GM19463 (cell line): Measurements from ENCODE around the gene DNAJC16.
"Not testable (repeated sequence)": the region's sequence is repeated elsewhere in the genome, so short reads cannot be mapped to it uniquely, and the experiment has no call there.

Experiments
- ATAC-seq: cut with Tn5 transposase; IDR thresholded peaks from one replicate; pipeline ENCODE4 v1.9.1; 2021; ENCODE audit warnings: mild to moderate bottlenecking, moderate library complexity; ENCODE audit not compliant: unreplicated experiment

DNAJC16 gene

GRCh38 chr1:15578921-15579682, 52.5 kb downstream of the DNAJC16 start:
- peak; percentile 19 for ATAC-seq

GRCh38 chr1:15579683-15580047, 53.0 kb downstream of the DNAJC16 start:
- peak; percentile 69 for ATAC-seq

- no peak for ATAC-seq
These were observed 56.5 kb downstream of the DNAJC16 start for GRCh38 chr1:15583016-15583706.

GRCh38 chr1:15584489-15585363, 58.1 kb downstream of the DNAJC16 start, which contains the start of gene AGMAT:
Gene AGMAT (minus strand): TSS chr1:15585051. CDS start chr1:15584967, 84 bp downstream.
- peak; percentile 58 for ATAC-seq

GRCh38 chr1:15592285-15592684, 65.6 kb downstream of the DNAJC16 start:
- ATAC-seq: no peak

- ATAC-seq: no peak
These were observed 69.4 kb downstream of the DNAJC16 start for GRCh38 chr1:15595809-15596617.

- ATAC-seq: no peak
These were observed 71.8 kb downstream of the DNAJC16 start for GRCh38 chr1:15598436-15598835.

- ATAC-seq: peak; percentile 94
These were observed 76.7 kb downstream of the DNAJC16 start for GRCh38 chr1:15603050-15603965.

GRCh38 chr1:15603966-15604282, 77.3 kb downstream of the DNAJC16 start:
- ATAC-seq: not testable (repeated sequence)

- ATAC-seq: not testable (repeated sequence)
These were observed 77.8 kb downstream of the DNAJC16 start for GRCh38 chr1:15604400-15604799.

GRCh38 chr1:15605398-15606383, 79.0 kb downstream of the DNAJC16 start:
- ATAC-seq: no peak

- no peak for ATAC-seq
These were observed 83.0 kb downstream of the DNAJC16 start for GRCh38 chr1:15609631-15610030.

GRCh38 chr1:15610167-15610566, 83.5 kb downstream of the DNAJC16 start:
- ATAC-seq: no peak

GRCh38 chr1:15616373-15617172, 89.9 kb downstream of the DNAJC16 start:
- no peak for ATAC-seq

GRCh38 chr1:15617173-15618076, 90.8 kb downstream of the DNAJC16 start, which contains the start of gene DDI2:
Gene DDI2 (plus strand): TSS chr1:15617458. CDS start chr1:15617671, 213 bp downstream.
- peak; percentile 69 for ATAC-seq

- no peak for ATAC-seq
These were observed 91.5 kb downstream of the DNAJC16 start for GRCh38 chr1:15618077-15618654.
